Measurements from ENCODE around the gene COL3A1.
A peak's percentile ranks its signal among the peaks of the same experiment; 100 is the strongest.

The COL3A1 gene

DNA sequence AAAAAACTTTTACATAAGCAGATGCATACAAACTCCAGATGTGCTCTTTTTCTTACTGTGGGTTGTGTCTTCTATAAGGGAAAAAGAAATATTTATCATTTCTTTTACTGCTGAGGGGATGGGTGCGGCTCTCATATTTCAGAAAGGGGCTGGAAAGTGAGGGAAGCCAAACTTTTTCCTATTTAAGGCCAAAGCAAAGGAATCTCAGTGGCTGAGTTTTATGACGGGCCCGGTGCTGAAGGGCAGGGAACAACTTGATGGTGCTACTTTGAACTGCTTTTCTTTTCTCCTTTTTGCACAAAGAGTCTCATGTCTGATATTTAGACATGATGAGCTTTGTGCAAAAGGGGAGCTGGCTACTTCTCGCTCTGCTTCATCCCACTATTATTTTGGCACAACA is at the start of gene COL3A1:
Gene COL3A1, plus strand, starts transcription at position 210 of the 400 bp plus-strand sequence. Its CDS starts 117 bp downstream, at position 327.
- TF ChIP-seq, protein P1, sequence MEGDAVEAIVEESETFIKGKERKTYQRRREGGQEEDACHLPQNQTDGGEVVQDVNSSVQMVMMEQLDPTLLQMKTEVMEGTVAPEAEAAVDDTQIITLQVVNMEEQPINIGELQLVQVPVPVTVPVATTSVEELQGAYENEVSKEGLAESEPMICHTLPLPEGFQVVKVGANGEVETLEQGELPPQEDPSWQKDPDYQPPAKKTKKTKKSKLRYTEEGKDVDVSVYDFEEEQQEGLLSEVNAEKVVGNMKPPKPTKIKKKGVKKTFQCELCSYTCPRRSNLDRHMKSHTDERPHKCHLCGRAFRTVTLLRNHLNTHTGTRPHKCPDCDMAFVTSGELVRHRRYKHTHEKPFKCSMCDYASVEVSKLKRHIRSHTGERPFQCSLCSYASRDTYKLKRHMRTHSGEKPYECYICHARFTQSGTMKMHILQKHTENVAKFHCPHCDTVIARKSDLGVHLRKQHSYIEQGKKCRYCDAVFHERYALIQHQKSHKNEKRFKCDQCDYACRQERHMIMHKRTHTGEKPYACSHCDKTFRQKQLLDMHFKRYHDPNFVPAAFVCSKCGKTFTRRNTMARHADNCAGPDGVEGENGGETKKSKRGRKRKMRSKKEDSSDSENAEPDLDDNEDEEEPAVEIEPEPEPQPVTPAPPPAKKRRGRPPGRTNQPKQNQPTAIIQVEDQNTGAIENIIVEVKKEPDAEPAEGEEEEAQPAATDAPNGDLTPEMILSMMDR (IDR thresholded peaks at IDR 0.05; ENCODE audit: low read depth, low read length) = no peak
- in situ Hi-C loops (cut with HindIII; ENCODE audit: low sequenced_read_pairs) = no loop called here
- peak within 1 kb of the TSS; percentile 56 for H3K4me3 ChIP-seq (ENCODE audit: low read depth, low read length)
- peak; percentile 82 for DNase-seq (ENCODE audit: low read depth, low spot score)

DNA sequence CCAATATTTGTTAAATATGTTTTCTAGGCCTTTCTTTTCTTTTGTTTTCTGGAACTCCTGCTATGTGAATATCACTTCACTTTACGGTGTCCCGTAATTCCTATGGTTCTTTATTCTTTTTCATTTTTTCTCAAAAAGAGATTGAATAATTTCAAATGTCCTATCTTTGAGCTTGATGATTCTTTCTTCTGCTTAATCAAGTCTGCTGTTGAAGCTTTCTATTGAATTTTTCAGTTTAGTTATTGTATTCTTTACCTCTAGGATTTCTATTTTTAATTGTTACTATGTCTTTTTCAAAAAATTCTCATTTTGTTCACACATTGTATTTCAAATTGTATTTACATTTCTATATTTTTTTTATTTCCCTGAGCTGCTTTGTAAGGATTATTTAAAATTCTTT is 45.5 kb upstream of the COL3A1 start:
- DNase-seq (ENCODE audit: low read depth, low spot score) = peak; percentile 2
- in situ Hi-C loops (cut with HindIII; ENCODE audit: low sequenced_read_pairs) = no loop called here
- no peak overlapping the region for H3K4me3 ChIP-seq (ENCODE audit: low read depth, low read length)
- TF ChIP-seq, protein P1 (IDR thresholded peaks at IDR 0.05; ENCODE audit: low read depth, low read length) = no peak

DNA sequence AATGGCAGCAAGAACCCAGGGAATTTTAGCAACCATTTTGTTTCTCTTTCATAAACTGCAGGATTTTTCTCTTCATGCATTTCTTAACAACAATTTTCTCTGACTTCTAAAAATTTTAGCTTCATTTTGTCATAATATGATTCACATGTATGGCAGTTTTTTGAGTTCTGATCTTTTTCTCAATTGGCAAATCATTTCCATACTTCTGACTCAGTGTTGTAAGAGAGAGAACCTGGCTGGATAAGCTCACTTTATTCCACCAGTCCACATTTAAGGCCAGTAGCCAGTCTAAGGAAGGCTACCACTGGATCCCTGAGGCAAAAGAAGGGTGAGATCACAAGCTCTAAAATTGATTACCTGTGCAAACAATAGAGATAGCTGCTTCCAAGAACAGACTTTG is 42.8 kb upstream of the COL3A1 start:
- no peak overlapping the region for H3K4me3 ChIP-seq (ENCODE audit: low read depth, low read length)
- TF ChIP-seq, protein P1 (IDR thresholded peaks at IDR 0.05; ENCODE audit: low read depth, low read length) = no peak
- DNase-seq (ENCODE audit: low read depth, low spot score) = no peak
- in situ Hi-C loops (cut with HindIII; ENCODE audit: low sequenced_read_pairs) = no loop called here

DNA sequence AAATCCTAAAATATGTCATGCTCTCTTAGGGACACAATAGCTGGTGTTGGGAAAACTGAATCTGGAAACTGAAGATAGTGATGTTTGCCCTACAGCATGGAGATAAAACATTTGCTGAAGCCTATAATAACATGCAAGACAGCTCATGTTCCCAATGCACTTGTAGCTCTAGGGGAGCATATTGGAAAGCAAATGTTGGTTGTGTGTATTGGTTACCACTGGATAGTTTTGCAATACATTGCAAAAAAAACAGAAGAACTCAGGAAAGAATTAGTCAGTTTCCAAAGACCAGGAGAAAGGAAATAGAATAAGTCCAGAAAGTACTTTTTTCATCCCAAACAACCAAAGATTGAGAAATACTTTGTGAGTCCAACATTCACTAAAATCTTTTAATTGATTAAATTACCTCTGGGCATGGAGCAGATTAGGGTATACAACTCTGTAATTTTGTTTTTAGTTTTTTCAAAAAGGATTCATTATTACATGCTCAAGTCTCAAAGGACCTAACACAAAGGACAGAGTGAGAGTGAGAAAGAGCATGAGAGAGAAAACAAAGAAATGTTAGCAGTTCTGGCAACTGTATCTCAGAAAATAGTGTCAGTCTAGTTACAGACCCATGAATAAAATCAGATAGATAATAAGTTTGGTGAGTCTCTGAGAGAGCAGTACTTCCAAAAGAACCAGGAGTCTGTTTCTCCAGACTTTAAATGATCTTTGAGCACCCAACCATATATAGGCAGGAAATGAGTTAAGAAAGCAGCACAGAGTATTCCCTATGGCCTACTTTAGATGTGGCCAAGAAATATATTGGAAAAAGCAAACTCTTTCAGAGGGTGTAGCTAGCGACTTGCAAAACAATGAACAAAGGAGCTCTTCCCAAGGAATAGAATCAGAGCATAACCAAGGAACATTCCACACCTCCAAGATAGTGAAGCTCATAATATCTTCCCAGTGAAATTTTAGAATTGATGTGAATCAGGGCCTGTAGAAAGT is 36.6 kb upstream of the COL3A1 start:
- H3K4me3 ChIP-seq (ENCODE audit: low read depth, low read length) = no peak overlapping the region
- TF ChIP-seq, protein P1 (IDR thresholded peaks at IDR 0.05; ENCODE audit: low read depth, low read length) = no peak
- in situ Hi-C loops (cut with HindIII; ENCODE audit: low sequenced_read_pairs) = no loop called here
- DNase-seq (ENCODE audit: low read depth, low spot score) = peak; percentile 69

DNA sequence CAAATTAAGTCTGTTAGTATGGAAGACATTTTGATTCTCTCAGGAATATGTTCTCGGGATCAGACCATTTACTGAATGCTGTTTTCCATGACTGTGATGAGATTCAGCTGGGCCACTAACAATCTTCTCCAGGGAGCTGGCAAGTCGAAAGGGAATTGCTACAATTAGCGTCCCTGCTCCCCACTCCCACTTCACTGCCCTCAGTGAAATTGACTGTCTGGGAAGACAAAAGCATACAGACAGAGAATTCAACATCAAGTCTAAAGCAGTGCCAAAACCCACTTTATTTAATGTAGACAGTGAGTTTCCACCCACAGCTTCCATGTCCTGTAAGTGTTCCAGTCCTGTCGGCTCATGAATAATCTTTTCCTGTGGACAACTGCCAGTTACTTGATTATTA is 34.0 kb upstream of the COL3A1 start:
- in situ Hi-C loops (cut with HindIII; ENCODE audit: low sequenced_read_pairs) = no loop called here
- H3K4me3 ChIP-seq (ENCODE audit: low read depth, low read length) = no peak overlapping the region
- DNase-seq (ENCODE audit: low read depth, low spot score) = peak; percentile 49
- TF ChIP-seq, protein P1 (IDR thresholded peaks at IDR 0.05; ENCODE audit: low read depth, low read length) = no peak

DNA sequence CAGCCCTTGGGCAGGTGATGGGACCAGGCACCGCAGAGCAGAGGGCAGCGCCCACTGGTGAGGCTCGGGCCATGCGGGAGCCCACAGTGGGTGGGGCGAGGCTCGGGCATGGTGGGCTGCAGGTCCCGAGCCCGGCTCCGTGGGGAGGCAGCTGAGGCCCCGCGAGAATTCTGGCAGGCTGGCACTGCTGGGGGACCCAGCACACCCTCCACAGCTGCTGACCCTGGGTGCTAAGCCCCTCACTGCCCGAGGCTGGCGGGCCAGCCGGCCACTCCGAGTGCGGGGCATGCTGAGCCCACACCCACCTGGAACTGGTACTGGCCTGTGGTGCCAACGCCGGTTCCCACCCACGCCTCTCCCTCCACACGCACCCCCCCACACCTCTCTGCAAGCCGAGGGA is 29.7 kb upstream of the COL3A1 start:
- TF ChIP-seq, protein P1 (IDR thresholded peaks at IDR 0.05; ENCODE audit: low read depth, low read length) = no peak
- in situ Hi-C loops (cut with HindIII; ENCODE audit: low sequenced_read_pairs) = no loop called here
- DNase-seq (ENCODE audit: low read depth, low spot score) = no peak
- no peak overlapping the region for H3K4me3 ChIP-seq (ENCODE audit: low read depth, low read length)
